Mesenteric fat pad (tissue), 1 donor: ENCODE results near the gene DENND10. TPM values are rescaled to one million over a fixed set of nuclear protein-coding genes. Genes with fewer than 3 reads are reported as not detected.
A peak's percentile ranks its signal among the peaks of the same experiment; 100 is the strongest.

ENCODE experiments used
- DNase-seq: peaks from one replicate; pipeline ENCODE4 v3.0.0-alpha.2; 2020; ENCODE audit warnings: low spot score
- long read RNA-seq: library from polyadenylated mRNA; unstranded; transcript quantifications from one replicate; pipeline ENCODE4 v2.0.0, GENCODE V29; 2020
- total RNA-seq: library from RNA; stranded (reverse); fragmentation: NEBNext Ultra II Directional; extraction: Animal tissue kit (Norgen Biotek cat#: 25700); gene quantifications from one replicate; pipeline ENCODE4 v1.2.1, GENCODE V29; 2021
- donor health status: DM: yes; HTN: yes; CAD: no.

The DENND10 gene, protein sequence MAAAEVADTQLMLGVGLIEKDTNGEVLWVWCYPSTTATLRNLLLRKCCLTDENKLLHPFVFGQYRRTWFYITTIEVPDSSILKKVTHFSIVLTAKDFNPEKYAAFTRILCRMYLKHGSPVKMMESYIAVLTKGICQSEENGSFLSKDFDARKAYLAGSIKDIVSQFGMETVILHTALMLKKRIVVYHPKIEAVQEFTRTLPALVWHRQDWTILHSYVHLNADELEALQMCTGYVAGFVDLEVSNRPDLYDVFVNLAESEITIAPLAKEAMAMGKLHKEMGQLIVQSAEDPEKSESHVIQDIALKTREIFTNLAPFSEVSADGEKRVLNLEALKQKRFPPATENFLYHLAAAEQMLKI
- 49.4 TPM for total RNA-seq
- long read RNA-seq, transcript FAM45A-201 (9 exons, 1,648 nt): major isoform, 78 of 151 reads
- long read RNA-seq, partial matches to known transcripts: 5 of 151 reads
- long read RNA-seq, other reads (novel, unspliced or antisense): 68 of 151 reads

DNA sequence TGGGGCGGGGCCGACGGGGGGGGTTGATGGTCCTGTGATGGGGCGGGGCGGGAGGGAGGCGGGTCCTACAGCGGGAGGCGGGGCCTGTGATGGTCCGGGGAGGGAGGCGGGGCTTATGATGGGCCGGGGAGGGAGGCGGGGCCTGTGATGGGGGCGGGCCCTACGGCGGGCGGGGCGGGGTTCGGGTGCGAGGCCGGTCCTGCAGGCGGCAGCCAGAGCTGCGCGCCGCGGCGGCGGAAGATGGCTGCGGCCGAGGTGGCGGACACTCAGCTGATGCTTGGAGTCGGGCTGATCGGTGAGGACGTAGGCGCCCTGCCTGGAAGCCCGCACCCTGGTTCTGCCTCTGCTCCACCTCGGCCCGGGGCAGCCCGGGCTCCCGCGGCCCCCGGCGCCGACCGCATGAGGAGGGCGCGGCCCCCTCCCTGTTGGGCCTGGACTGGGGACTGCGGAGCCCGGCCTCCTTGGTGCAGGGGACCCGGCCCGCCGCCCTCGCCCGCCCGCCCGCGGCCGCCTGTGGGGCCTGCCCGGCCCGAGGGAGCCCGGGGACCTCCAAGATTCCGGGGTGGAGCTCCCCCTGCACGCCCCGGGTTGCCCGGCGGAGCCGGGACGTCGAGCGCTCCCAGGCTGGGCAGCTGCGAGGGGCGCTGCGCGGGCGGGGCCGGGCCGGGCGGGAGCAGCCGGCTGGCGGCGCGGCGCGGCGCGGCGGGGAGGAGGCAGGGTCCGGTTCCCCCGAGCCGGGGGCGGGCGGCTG is at the start of gene DENND10:
Gene DENND10, plus strand, starts transcription at position 211 of the 751 bp plus-strand sequence. Its CDS starts 30 bp downstream, at position 241.
- DNase-seq: peak; percentile 94

DNA sequence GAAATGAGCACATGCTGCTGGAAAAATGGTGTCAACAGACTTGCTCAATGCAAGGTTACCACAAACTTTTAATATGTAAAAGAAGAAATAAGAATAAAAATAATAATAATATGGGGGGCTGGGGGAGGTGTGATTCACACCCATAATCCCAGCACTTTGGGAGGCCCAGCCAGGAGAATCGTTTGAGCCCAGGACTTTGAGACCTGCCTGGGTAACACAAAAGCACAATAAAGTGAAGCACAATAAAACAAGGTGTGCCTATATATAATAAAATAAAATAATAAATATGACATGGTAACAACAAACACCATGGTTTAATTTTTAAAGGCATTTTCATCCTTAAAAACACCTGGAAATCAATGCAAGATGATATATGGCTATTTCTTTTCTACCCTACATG is 48.4 kb upstream of the DENND10 start:
- no peak for DNase-seq

DNA sequence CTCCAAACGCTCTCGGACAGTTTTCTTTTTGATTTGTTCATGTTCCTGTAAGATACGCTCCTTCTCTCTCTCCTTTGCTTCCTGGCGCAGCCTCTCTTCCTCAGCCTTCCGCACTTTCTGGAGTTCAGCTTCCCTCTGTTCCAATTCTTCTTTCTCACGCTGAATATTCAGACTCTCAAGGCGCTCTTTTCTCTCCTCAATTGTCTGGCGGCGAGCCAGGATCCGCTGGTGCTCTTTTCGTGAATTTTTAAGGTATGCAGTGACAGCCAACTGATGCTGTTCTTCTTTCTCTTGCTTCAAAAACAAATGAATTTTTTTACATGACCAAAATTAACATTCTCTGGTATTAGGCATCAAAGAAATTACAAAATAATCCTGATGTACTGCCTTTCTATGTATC is 45.9 kb upstream of the DENND10 start:
- no peak for DNase-seq

DNA sequence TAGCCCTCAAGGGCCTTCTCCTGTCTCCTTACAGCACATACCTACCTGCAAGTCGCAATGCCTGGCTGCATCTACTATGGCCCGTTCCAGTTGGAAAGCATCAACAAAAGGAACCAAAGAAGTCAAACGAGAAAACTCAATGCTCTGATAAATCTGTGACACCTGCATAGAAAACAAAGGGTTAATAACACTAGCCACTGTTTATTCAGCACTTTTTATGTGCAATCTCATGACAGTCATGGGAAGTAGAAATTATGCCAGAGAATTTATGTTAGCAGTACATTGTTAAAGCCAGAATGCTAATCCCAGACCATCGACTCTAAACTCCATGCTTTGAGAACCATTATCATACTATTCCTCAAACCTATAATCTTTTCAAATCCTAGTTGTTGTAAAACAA is 44.4 kb upstream of the DENND10 start:
- no peak for DNase-seq

DNA sequence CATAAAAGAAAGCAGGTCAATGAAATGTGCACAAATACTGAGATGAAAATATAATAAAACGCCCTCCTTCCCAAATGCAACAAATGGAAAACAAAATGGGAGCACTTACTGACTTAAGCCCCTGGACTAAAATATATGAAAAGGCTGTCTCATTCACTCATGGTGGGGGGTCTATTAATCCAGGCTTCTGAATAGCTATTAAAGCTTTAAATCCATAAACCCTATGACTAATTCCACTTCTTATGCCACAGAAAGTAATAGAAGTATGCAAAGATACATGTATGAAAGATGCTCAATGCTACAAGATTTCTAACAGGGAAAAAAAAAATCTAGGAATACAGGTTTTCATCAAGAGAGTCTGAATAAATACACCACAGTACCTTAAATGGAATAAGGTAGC is 43.8 kb upstream of the DENND10 start:
- DNase-seq: no peak

DNA sequence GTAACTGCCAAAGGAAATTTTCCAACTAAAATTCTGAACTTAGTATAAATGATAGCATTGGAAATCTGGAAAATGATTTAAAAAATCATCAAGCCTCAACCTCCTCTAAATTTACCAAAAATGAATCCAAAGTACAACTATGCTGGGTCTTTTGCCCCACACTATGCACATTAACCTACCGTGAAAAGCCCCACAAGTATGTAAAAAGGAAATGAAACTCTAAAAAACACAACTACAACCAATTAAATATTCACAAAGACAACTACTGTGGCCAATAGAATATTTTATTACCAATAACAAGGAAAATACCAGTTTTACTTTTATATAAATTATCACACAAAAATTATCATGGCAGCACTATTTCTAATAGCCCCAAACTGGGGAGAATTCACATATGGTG is 42.6 kb upstream of the DENND10 start:
- DNase-seq: no peak

DNA sequence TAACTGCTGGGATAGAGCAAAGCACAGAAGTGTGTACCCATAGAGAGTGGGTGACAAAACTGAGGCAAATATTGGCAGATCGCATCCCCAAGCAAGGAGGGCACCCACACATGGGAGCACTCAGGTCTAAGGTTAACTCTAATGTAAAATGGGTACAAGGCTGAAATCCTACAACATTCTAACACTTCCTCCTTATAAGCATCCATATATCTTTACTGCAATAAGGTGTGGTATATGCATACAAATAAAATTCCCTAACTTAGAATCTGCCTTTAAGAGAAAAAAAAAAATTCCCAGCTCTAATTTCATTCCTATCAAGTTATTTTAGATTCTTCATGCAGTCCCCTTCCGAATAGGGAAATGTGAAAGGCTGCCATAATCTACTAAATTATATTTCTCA is 42.0 kb upstream of the DENND10 start:
- no peak for DNase-seq

DNA sequence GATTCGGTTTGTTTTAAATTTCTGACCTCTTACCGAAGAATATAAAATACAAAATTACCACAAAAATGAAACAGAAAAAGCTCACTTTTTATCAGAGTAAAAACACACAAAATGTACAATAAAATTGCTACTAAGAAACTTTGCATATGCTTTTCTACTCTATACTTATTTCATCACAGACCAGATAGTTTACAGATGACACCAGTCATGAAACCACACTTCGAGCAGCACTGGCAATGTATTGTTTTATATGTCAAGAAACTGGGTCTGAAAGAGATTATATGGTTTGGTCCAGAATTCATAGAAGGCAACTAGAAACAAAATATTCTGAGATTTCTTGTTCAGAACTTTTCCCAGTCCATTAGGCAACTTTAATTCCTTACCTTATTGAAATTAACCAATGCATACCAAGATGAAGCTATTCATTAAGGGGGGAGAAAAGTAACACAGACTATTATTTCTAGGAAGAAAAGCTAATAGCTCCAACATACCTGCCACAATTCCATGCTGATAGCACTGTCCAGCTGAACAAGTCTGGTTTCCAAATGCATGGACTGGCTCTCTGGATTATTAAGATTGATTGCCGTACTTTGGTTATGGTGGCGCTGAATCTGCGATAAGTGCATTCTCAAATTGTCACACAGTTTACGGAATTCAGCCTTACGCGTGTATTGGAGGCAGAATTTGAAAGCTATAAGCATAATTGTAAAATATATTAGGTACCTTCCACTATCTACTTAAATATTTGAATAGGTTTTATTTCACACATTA is 33.3 kb upstream of the DENND10 start:
- DNase-seq: no peak

DNA sequence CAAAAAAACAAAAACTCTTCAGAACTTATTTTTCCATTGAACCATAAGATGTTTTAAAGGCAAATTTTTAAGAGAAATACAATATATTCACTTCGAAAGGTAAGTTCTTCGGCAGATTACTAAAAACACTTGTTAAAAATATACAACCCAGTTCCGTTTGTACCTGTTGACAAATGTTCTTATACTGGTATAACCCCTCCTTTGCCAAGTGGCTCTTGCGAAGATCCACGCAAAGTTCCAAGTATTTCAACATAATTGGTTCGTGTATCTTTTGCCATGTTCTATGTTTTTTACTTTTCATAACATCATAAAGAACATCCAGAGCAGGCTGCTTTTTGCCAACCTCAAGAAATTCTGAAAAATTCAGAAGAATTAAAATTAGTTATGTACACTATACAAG is 30.3 kb upstream of the DENND10 start:
- no peak for DNase-seq

DNA sequence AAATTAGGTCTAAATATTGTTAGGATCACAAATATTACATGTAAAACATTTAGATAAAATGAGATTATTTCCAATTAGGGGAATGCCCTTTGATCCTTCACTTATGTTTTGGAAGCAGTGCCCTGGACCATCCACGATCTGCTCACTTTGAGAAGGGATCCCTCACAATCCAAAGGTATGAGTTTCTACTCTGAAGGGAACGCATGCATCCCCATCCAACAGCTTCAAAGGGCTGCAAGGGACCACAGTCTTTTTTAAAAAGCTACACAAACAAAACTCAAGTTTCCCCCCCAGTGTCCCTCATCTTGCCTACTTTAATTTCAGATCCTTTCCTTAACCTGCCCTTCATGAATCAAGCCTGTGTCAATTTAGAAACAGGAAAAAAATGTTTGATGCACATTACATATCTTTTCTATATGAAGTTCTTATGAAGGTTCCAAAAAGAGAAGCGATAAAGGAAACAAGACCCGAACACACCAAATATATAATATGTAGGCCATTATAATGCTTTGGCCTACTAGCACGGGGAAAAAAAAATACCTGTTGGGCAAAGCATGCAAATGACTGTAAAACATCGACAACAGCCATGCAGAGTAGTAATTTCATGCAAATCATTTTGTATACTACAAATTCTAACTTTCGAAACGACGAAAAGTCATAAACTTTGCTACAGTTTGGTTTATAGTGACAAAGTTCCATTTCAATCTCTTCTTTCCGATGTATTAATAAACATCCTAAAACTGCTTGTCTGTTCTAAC is 25.3 kb upstream of the DENND10 start:
- DNase-seq: no peak

DNA sequence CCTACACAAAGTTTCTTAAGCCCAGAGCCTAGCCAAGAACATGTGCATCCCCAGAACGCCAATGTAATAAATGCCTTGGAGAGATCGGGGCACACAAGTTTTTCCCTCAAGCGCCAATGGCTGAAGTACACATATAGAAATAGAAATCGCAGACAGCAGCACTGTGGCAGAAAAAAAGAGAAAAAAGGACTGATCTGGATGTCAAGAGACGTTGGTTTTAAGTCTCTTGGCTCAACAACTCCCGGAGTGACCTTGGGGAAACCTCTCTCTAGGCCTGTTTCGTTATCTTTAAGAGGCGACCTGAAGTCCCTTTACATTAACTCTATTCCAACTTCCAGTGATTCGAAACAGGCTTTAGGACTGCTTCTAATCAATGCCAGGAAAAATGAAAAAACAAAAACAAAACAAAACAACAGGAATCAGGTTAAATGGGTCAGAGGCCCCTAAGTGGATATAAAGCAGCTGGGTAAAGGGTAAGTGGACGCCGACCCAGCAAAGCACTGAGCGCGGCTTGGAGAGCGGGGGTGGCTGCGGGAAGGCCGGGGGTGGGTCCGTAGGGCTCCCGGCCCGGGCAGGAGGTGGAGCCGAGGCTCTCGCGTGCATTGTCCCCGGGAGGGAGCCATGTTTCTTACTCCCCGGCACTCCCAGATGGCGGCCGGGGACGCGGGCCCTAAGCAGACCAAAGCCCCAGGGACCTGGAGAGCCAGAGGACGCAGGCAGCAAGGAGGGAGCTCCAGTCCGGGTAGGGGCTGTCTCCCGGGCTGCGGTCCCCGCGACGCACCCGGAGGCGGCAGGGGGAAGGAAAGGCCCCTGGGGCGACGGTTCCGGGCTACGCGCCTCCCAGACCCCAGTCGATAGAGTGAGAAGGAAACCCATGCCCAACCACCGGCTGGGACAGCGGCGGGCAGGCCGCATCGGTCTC is 24.1 kb upstream of the DENND10 start:
- DNase-seq: peak; percentile 90

DNA sequence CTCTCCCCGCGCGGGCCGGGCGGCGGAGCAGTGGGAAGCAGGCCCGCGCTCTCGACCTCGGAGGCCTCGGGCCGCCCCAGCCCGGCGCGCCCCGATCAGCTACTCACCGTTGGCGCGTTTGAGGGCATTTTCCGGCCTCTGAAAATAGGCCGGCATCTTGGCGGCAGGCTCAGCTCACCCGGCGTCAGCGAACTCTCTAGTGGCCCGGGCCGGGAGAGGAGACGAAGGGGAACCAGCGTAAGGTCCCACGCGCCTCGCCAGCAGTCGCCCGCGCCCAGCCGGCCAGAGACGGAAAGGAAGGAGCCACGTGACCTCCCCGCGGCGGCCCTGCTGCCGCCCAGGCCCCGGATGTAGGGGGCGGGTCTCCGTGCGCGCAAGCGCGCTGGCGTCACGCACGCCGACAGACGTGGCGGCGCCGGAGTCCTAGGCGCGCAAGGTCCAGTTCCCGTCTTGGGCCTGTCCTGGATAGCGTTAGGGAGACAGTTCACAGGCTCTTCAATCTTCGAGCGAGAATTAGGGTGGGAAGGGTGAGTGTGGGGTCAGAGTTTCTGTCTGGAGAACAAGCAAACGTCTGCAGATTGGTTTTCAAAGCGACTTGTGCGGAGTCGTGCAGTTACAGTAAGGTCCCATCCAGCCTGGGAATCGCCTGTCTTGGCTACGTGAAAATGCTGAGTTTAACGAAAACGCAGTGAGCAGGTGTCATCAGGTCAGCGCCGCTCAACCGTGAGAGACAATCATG is 23.2 kb upstream of the DENND10 start, which contains the start of gene EIF3A:
Gene EIF3A, minus strand, starts transcription at position 297 of the 739 bp plus-strand sequence. Its CDS starts 141 bp downstream, at position 156.
- peak; percentile 99 for DNase-seq

DNA sequence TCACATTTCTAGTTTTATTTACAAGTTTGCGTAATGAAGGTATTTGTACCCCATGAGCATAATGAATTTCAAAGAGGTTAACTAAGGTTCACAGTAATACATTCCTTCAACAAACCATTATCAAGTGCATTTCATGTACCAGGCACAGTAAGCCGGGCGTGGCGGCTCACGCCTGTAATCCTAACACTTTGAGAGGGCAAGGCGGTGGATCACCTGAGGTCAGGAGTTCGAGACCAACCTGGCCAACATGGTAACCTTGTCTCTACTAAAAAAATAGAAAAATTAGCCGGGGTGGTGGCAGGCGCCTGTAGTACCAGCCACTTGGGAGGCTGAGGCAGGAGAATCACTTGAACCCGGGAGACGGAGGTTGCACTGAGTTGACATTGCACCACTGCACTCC is 19.0 kb upstream of the DENND10 start:
- DNase-seq: peak; percentile 53

DNA sequence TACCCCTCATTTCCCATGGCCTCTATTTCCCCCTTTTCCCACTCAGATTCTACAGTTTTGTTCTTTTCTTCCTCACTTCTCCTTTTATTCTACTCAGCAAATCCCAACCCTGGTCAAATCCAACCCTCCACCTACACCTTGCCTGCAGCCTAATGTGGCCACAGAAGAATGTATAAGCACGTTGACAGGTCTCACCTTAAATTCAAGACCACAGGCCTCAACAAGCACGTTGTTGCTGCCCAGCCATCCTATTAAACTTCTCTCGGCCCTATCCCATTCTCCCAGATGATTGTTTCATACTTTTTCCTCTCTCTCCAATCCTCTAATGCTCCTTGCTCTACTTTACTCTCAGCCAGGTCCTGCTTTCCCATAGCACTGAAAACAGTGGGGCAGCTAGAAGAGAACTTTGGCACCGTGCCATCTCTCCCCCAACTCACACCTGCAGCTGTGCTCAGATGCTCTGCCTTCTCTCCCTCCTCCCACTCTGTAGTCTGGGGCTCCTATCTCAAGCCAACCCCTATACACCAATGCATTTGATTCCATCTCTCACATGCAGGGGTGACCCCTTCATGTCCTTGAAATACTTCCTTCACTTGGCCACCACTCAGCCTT is 16.5 kb upstream of the DENND10 start:
- DNase-seq: peak; percentile 26

DNA sequence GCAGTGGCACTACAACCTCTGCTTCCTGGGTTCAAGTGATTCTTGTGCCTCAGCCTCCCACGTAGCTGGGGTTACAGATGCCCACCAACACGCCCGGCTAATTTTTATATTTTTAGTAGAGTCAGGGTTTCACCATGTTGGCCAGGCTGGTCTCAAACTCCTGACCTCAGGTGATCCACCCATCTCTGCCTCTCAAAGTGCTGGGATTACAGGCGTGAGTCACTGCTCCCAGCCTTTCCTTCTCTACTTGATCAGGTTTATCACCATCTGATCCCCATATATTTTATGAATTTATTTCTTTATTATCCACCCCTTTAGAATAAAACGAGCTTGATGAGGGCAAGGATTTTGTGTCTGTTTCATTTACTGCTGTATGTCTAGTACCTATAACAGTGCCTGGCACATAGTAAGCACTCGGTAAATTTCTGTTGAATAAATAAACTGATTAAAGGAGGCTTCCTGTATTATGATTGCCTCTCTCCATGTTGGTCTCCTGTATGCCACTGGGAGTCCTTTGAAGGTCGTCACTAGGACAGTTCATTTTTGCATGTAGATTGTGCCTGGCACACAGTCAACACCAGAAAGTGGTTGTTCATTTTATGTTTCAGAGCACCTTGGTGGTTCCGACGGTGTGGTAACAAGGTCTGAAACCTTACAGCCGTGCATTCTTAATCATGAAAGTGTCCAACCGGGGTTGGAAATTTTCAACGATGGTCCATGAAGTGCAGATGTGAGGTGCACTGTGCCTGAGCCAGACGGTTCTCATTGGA is 13.7 kb upstream of the DENND10 start:
- peak; percentile 28 for DNase-seq

DNA sequence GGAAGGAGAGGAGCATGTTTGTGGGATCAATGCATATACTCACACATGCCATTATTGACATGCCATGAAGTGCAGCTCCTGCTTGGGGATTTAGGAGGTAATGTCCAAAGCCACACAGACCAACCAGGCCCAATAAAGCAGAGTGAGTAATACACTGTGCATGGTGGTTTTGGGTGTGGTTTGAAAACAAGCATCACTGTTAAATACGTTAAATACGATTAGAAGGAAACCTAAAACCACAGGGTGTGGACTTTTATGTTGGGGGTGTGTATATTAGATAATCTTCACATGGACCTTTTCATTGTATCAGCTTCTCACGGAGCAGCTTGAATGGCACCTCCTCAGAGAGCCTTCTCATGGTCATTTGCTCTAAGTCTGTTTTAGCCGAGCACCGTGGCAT is 12.9 kb upstream of the DENND10 start:
- DNase-seq: no peak

DNA sequence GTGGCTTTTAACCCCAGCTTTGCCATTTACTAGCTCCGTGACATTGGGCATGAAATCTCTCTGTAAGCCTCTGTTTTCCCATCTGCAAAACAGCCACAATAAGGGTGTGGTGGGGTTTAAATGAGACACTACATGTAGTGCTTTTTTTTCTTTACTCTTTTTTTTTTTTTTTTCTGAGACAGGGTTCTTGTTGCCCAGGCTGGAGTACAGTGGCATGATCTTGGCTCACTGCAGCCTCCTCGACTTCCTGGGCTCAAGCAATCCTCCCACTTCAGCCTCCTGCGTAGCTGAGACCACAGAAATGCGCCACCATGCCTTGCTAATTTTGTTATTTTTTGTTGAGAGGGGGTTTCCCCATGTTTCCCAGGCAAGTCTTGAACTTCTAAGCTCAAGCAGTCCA is 8.3 kb upstream of the DENND10 start:
- no peak for DNase-seq
